AG04449 (cell line): ENCODE measurements around the gene IKZF5.

Source experiments
- CTCF ChIA-PET: fragments of 350-600 bp; formaldehyde crosslinking; extraction: SDS; loops from one replicate; lab custom pipeline; 2021; ENCODE audit warnings: antibody characterized with exemption; lab: Yijun Ruan, JAX
- POLR2A ChIA-PET: fragments of 400-600, 350-600 bp; formaldehyde crosslinking; extraction: SDS; loops from one replicate; lab custom pipeline; 2020; ENCODE audit warnings: antibody characterized with exemption, inconsistent platforms; lab: Yijun Ruan, JAX
- DNase-seq: peaks from one replicate; pipeline ENCODE4 v3.0.0-alpha.2; 2010; ENCODE audit warnings: low read depth, low spot score
- H3K4me3 ChIP-seq: 2 replicates; pipeline ENCODE4 v1.5.1; 2011; ENCODE audit warnings: low read depth, mild to moderate bottlenecking, control low read depth, low read length
- CTCF ChIP-seq: IDR thresholded peaks from one replicate; pipeline ENCODE4 v1.5.1; 2011; ENCODE audit warnings: mild to moderate bottlenecking, moderate library complexity, low read length, control low read depth, inconsistent platforms; ENCODE audit not compliant: insufficient read depth; ENCODE audit errors: missing control alignments

IKZF5 gene

GRCh38 chr10:122998934-122999333, 9.7 kb downstream of the IKZF5 start:
- CTCF ChIA-PET = interaction anchor here (1.5 to 3.3 kb wide), 3 partner anchors 9 to 18 kb away, joined by 3 to 18 read pairs (median 11); partner anchors contain the start of genes ACADSB, IKZF5 and PSTK
- no peak for DNase-seq
- POLR2A ChIA-PET = no interaction called here
- no peak overlapping the region for H3K4me3 ChIP-seq
- TF ChIP-seq CTCF = no peak

GRCh38 chr10:122998360-122998917, 10.2 kb downstream of the IKZF5 start:
- no peak for TF ChIP-seq CTCF
- DNase-seq = no peak
- CTCF ChIA-PET = interaction anchor here (1.5 to 3.3 kb wide), 3 partner anchors 9 to 18 kb away, joined by 3 to 18 read pairs (median 11); partner anchors contain the start of genes ACADSB, IKZF5 and PSTK
- H3K4me3 ChIP-seq = no peak overlapping the region
- POLR2A ChIA-PET = no interaction called here

- H3K4me3 ChIP-seq = no peak overlapping the region
- TF ChIP-seq CTCF = no peak
- DNase-seq = no peak
- CTCF ChIA-PET = interaction anchor here (2.8 to 3.3 kb wide), 2 partner anchors 10 to 17 kb away, joined by 11 to 18 read pairs; partner anchors contain the start of genes ACADSB, IKZF5 and PSTK
- POLR2A ChIA-PET = no interaction called here
Measured at GRCh38 chr10:122997864-122998263, 10.7 kb downstream of the IKZF5 start.

- POLR2A ChIA-PET = no interaction called here
- H3K4me3 ChIP-seq = no peak overlapping the region
- DNase-seq = no peak
- TF ChIP-seq CTCF = no peak
- CTCF ChIA-PET = interaction anchor here (0.9 to 1.4 kb wide), 2 partner anchors 13 to 15 kb away, joined by 3 to 4 read pairs; no protein-coding TSS in a partner anchor
Measured at GRCh38 chr10:122995936-122996335, 12.7 kb downstream of the IKZF5 start.

- POLR2A ChIA-PET = no interaction called here
- DNase-seq = no peak
- CTCF ChIA-PET = no interaction called here
- no peak for TF ChIP-seq CTCF
- H3K4me3 ChIP-seq = no peak overlapping the region
Measured at GRCh38 chr10:122993797-122994336, 14.7 kb downstream of the IKZF5 start.

GRCh38 chr10:122992031-122992585, 16.5 kb downstream of the IKZF5 start:
- TF ChIP-seq CTCF = no peak
- H3K4me3 ChIP-seq = no peak overlapping the region
- CTCF ChIA-PET = interaction anchor here (3.1 kb wide), 1 partner anchor 11 kb away, joined by 31 read pairs; the partner anchor contains the start of gene PSTK
- POLR2A ChIA-PET = no interaction called here
- no peak for DNase-seq
